HEK293T (cell line): ENCODE data around the gene ZFPM1.

Experiments used
- CTCF ChIA-PET: fragments of 350-600 bp; formaldehyde crosslinking; extraction: SDS; loops from one replicate; lab custom pipeline; 2021; ENCODE audit warnings: antibody characterized with exemption, inconsistent platforms; lab: Yijun Ruan, JAX
- POLR2A ChIA-PET: fragments of 350-600 bp; formaldehyde crosslinking; extraction: SDS; loops from one replicate; lab custom pipeline; 2020; ENCODE audit warnings: antibody characterized with exemption, inconsistent platforms; lab: Yijun Ruan, JAX
- DNase-seq: peaks from one replicate; pipeline ENCODE4 v3.0.0; 2012; ENCODE audit warnings: mixed read lengths; ENCODE audit errors: extremely low spot score
- ARNT ChIP-seq: fragments of 450-650 bp; IDR thresholded peaks from 2 replicates; pipeline ENCODE4 v1.6.1; 2017; ENCODE audit warnings: mild to moderate bottlenecking
- BHLHE40 ChIP-seq: fragments of 450-650 bp; IDR thresholded peaks from 2 replicates; pipeline ENCODE4 v1.6.1; 2016; ENCODE audit warnings: mild to moderate bottlenecking, moderate library complexity, borderline replicate concordance
- CTBP1 ChIP-seq: fragments of 450-650 bp; IDR thresholded peaks from 2 replicates; pipeline ENCODE4 v1.6.1; 2016; ENCODE audit warnings: borderline replicate concordance
- ELF4 ChIP-seq: fragments of 450-650 bp; IDR thresholded peaks from 2 replicates; pipeline ENCODE4 v1.6.1; 2017; ENCODE audit warnings: antibody characterized with exemption
- FOXA1 ChIP-seq: fragments of 450-650 bp; IDR thresholded peaks from 2 replicates; pipeline ENCODE4 v1.6.1; 2016; ENCODE audit warnings: mild to moderate bottlenecking
- FOXK2 ChIP-seq: fragments of 450-650 bp; IDR thresholded peaks from 2 replicates; pipeline ENCODE4 v1.6.1; 2016; ENCODE audit warnings: mild to moderate bottlenecking
- FOXM1 ChIP-seq: fragments of 450-650 bp; IDR thresholded peaks from 2 replicates; pipeline ENCODE4 v1.6.1; 2017; ENCODE audit warnings: mild to moderate bottlenecking, borderline replicate concordance
- HDGF ChIP-seq: fragments of 450-650 bp; IDR thresholded peaks from 2 replicates; pipeline ENCODE4 v1.6.1; 2017; ENCODE audit warnings: antibody characterized with exemption, borderline replicate concordance
- L3MBTL2 ChIP-seq: fragments of 450-650 bp; conservative IDR thresholded peaks from 2 replicates; pipeline ENCODE4 v1.6.1; 2016; ENCODE audit warnings: mild to moderate bottlenecking
- LEF1 ChIP-seq: fragments of 450-650 bp; IDR thresholded peaks from 2 replicates; pipeline ENCODE4 v1.6.1; 2017; ENCODE audit warnings: mild to moderate bottlenecking, borderline replicate concordance
- NFRKB ChIP-seq: fragments of 450-650 bp; IDR thresholded peaks from 2 replicates; pipeline ENCODE4 v1.6.1; 2016; ENCODE audit warnings: mild to moderate bottlenecking, moderate library complexity
- PKNOX1 ChIP-seq: fragments of 450-650 bp; IDR thresholded peaks from 2 replicates; pipeline ENCODE4 v1.6.1; 2016
- SP1 ChIP-seq: fragments of 450-650 bp; IDR thresholded peaks from 2 replicates; pipeline ENCODE4 v1.6.1; 2017
- SUZ12 ChIP-seq: fragments of 450-650 bp; IDR thresholded peaks from 2 replicates; pipeline ENCODE4 v1.6.1; 2016; ENCODE audit warnings: mild to moderate bottlenecking
- TARDBP ChIP-seq: fragments of 450-650 bp; IDR thresholded peaks from 2 replicates; pipeline ENCODE4 v1.6.1; 2016
- ZNF384 ChIP-seq: fragments of 450-650 bp; IDR thresholded peaks from 2 replicates; pipeline ENCODE4 v1.6.1; 2016

Gene ZFPM1

GRCh38 chr16:88476203-88476602, 23.1 kb downstream of the ZFPM1 start:
- CTCF ChIA-PET, result no interaction called here
- no peak for DNase-seq
- POLR2A ChIA-PET, result no interaction called here
- TF ChIP-seq HDGF (no peak), PKNOX1 (no peak), SP1 (no peak), SUZ12 (no peak), L3MBTL2 (no peak), FOXM1 (no peak), NFRKB (no peak), LEF1 (no peak), BHLHE40 (no peak), FOXA1 (no peak)

- POLR2A ChIA-PET, result no interaction called here
Observed at GRCh38 chr16:88476817-88477397, 23.8 kb downstream of the ZFPM1 start.

GRCh38 chr16:88477631-88478519, 24.8 kb downstream of the ZFPM1 start:
- POLR2A ChIA-PET, result no interaction called here
- no peak for DNase-seq
- no peak for TF ChIP-seq FOXM1
- no peak for TF ChIP-seq PKNOX1
- TF ChIP-seq HDGF, result no peak
- no peak for TF ChIP-seq NFRKB
- no peak for TF ChIP-seq ELF4
- TF ChIP-seq CTBP1, result no peak
- TF ChIP-seq SP1, result no peak
- no peak for TF ChIP-seq LEF1
- TF ChIP-seq FOXA1, result no peak
- no peak for TF ChIP-seq L3MBTL2
- TF ChIP-seq TARDBP, result no peak
- CTCF ChIA-PET, result no interaction called here

More at GRCh38 chr16:88476817-88477397, 23.8 kb downstream of the ZFPM1 start:
- CTCF ChIA-PET, result no interaction called here
- TF ChIP-seq FOXA1 (no peak), ZNF384 (no peak), TARDBP (no peak), ARNT (no peak), SUZ12 (no peak), HDGF (no peak), BHLHE40 (no peak), CTBP1 (no peak), SP1 (no peak), NFRKB (no peak), L3MBTL2 (no peak), FOXK2 (no peak), LEF1 (no peak)
- no peak for DNase-seq

- ChIA-PET POLR2A (no interaction called here), CTCF (no interaction called here)
- no peak for TF ChIP-seq ZNF384
- TF ChIP-seq L3MBTL2, result no peak
- TF ChIP-seq SP1, result no peak
- no peak for TF ChIP-seq LEF1
- TF ChIP-seq TARDBP, result no peak
- no peak for TF ChIP-seq HDGF
- no peak for TF ChIP-seq CTBP1
- TF ChIP-seq SUZ12, result no peak
- no peak for TF ChIP-seq ARNT
- no peak for TF ChIP-seq FOXM1
- TF ChIP-seq ELF4, result no peak
- TF ChIP-seq PKNOX1, result no peak
- TF ChIP-seq FOXK2, result no peak
- no peak for TF ChIP-seq BHLHE40
- TF ChIP-seq FOXA1, result no peak
- TF ChIP-seq NFRKB, result no peak
- no peak for DNase-seq
Observed at GRCh38 chr16:88478889-88479792, 26.1 kb downstream of the ZFPM1 start.

GRCh38 chr16:88479793-88480760, 27.0 kb downstream of the ZFPM1 start:
- POLR2A ChIA-PET, result no interaction called here
- no peak for DNase-seq
- TF ChIP-seq PKNOX1, result no peak
- TF ChIP-seq L3MBTL2, result no peak
- TF ChIP-seq ZNF384, result no peak
- TF ChIP-seq TARDBP, result no peak
- TF ChIP-seq SUZ12, result no peak
- CTCF ChIA-PET, result no interaction called here
